Panc1 (cell line): Measurements from ENCODE around the gene DCAF4. TPM values are rescaled to one million over a fixed set of nuclear protein-coding genes. Genes with fewer than 3 reads are reported as not detected.

Experiments used
- ATAC-seq: fragments of 200-7000 bp; cut with Tn5 transposase; 2 replicates; pipeline ENCODE4 v1.9.1; 2020; ENCODE audit warnings: mild to moderate bottlenecking, moderate library complexity
- BruUV-seq: library from RNA; stranded (reverse); fragments of 400-500 nt; replicated peaks from 2 replicates; lab custom pipeline; 2021; lab: Mats Ljungman, UMichigan
- CTCF ChIA-PET: fragments of 300-600 bp; sonication (Branson Sonifier 250); formaldehyde crosslinking; loops from one replicate; lab custom pipeline; 2022; ENCODE audit warnings: antibody characterized with exemption; lab: Charles Lee
- POLR2A ChIA-PET: fragments of 300-600 bp; sonication (Branson Sonifier 250); formaldehyde crosslinking; loops from one replicate; lab custom pipeline; 2022; ENCODE audit warnings: antibody characterized with exemption; lab: Charles Lee
- DNase-seq: peaks from one replicate; pipeline ENCODE4 v3.0.0-alpha.2; 2010; ENCODE audit warnings: low read depth, low spot score
- H3K27ac ChIP-seq: 2 replicates; pipeline ENCODE4 v1.5.1; 2011; ENCODE audit warnings: mild to moderate bottlenecking, low read length, inconsistent platforms
- H3K27me3 ChIP-seq: fragments of 200-500 bp; sonication (Bioruptor generic); 2 replicates; pipeline ENCODE4 v1.6.0; 2014; ENCODE audit warnings: low read length, inconsistent platforms; ENCODE audit not compliant: control insufficient read depth, insufficient read depth
- H3K36me3 ChIP-seq: fragments of 200-500 bp; sonication (Bioruptor generic); 2 replicates; pipeline ENCODE4 v1.5.1; 2014; ENCODE audit warnings: inconsistent platforms, mild to moderate bottlenecking, low read length, moderate library complexity; ENCODE audit not compliant: control insufficient read depth, insufficient read depth
- H3K4me1 ChIP-seq: 2 replicates; pipeline ENCODE4 v1.5.1; 2011; ENCODE audit warnings: inconsistent platforms, mild to moderate bottlenecking, low read length, moderate library complexity; ENCODE audit not compliant: control insufficient read depth, insufficient read depth
- H3K4me3 ChIP-seq, 2 experiments: 2 replicates each; pipeline ENCODE4 v1.5.1; 2011 to 2012; ENCODE audit warnings: low read depth in 2 of 2, low read length in 2 of 2, mild to moderate bottlenecking in 2 of 2, inconsistent platforms in 1 of 2, moderate library complexity in 1 of 2
- H3K9me3 ChIP-seq: fragments of 200-500 bp; sonication (Bioruptor generic); 2 replicates; pipeline ENCODE4 v1.5.1; 2014; ENCODE audit warnings: low read depth, mild to moderate bottlenecking, inconsistent platforms, low read length, moderate library complexity; ENCODE audit not compliant: control insufficient read depth, insufficient read depth
- CTCF ChIP-seq: fragments of 450-650 bp; IDR thresholded peaks from 2 replicates; pipeline ENCODE4 v1.5.1; 2017; ENCODE audit warnings: mild to moderate bottlenecking
- POLR2AphosphoS5 ChIP-seq: IDR thresholded peaks from 2 replicates; pipeline ENCODE4 v1.6.1; 2012; ENCODE audit warnings: mild to moderate bottlenecking, low read depth, low read length, moderate library complexity
- REST ChIP-seq, 2 experiments: IDR thresholded peaks; 2 replicates each; pipeline ENCODE4 v1.6.1; 2011 to 2012; ENCODE audit warnings: low read depth in 2 of 2, control low read depth in 1 of 2, low read length in 1 of 2, mild to moderate bottlenecking in 1 of 2, moderate library complexity in 1 of 2; ENCODE audit not compliant: insufficient read depth in 1 of 2
- SIN3A ChIP-seq: IDR thresholded peaks from 2 replicates; pipeline ENCODE4 v1.6.1; 2012; ENCODE audit warnings: low read depth, mild to moderate bottlenecking, low read length, moderate library complexity, borderline replicate concordance; ENCODE audit not compliant: insufficient read depth
- TCF7L2 ChIP-seq: IDR thresholded peaks from 2 replicates; pipeline ENCODE4 v1.6.1; 2011; ENCODE audit warnings: mild to moderate bottlenecking, low read depth, low read length, inconsistent platforms
- in situ Hi-C: cut with HindIII; loops from 2 replicates; pipeline ENCODE4 v1.10.0; 2016; ENCODE audit warnings: low sequenced_read_pairs, low pct_unique_long_range_greater_than_20kb
- intact Hi-C: fragments of 100-400 bp; cut with micrococcal nuclease; formaldehyde crosslinking; loops from one replicate; pipeline ENCODE4 v1.10.0; 2022; ENCODE audit not compliant: unreplicated experiment
- total RNA-seq: library from RNA; stranded (reverse); gene quantifications from one replicate; pipeline ENCODE4 v1.2.1, GENCODE V29; 2021; ENCODE audit not compliant: unreplicated experiment

DCAF4 gene
- total RNA-seq, 1 experiment from 2014 or later: 18.2 TPM

- ChIA-PET CTCF (no interaction called here), POLR2A (no interaction called here)
- Histone ChIP-seq H3K27ac (no peak overlapping the region), H3K4me3 (no peak overlapping the region), H3K36me3 (no peaks in the 10 kb centered on the region), H3K27me3 (peaks cover 4% of the 10 kb centered on the region; the same call in 1 of the 2 replicates), H3K9me3 (no peaks in the 10 kb centered on the region), H3K4me1 (no peaks in the 10 kb centered on the region)
- intact Hi-C loops (no loop called here), in situ Hi-C loops (no loop called here)
- no peak for ATAC-seq
- TF ChIP-seq POLR2AphosphoS5: no peak
- TF ChIP-seq CTCF: no peak
- BruUV-seq: no TSS peak
- no peak for DNase-seq
Measured at GRCh38 chr14:72884386-72884785, 41.9 kb upstream of the DCAF4 start.

GRCh38 chr14:72887514-72887913, 38.8 kb upstream of the DCAF4 start:
- no peaks in the 10 kb centered on the region for H3K36me3 ChIP-seq
- H3K4me3 ChIP-seq: no peak overlapping the region
- H3K27me3 ChIP-seq: peaks cover 16% of the 10 kb centered on the region
- no peak overlapping the region for H3K27ac ChIP-seq
- H3K9me3 ChIP-seq: no peaks in the 10 kb centered on the region
- ChIA-PET POLR2A (interaction anchor here (0.7 kb wide), 1 partner anchor 221 kb away, joined by 3 read pairs; no protein-coding TSS in a partner anchor), CTCF (no interaction called here)
- intact Hi-C loops (no loop called here), in situ Hi-C loops (no loop called here)
- BruUV-seq: no TSS peak
- no peak for DNase-seq
- no peaks in the 10 kb centered on the region for H3K4me1 ChIP-seq
- ATAC-seq: no peak
- no peak for TF ChIP-seq TCF7L2
- TF ChIP-seq REST (IDR thresholded peaks at IDR 0.05; ENCODE audit: insufficient read depth in 1 of 2, low read depth in 2 of 2, low read length in 1 of 2): no peak
- no peak for TF ChIP-seq CTCF
- TF ChIP-seq SIN3A: no peak
- no peak for TF ChIP-seq POLR2AphosphoS5

GRCh38 chr14:72888192-72888591, 38.1 kb upstream of the DCAF4 start:
- Histone ChIP-seq H3K9me3 (no peaks in the 10 kb centered on the region), H3K4me3 (no peak overlapping the region), H3K4me1 (no peaks in the 10 kb centered on the region), H3K27me3 (peaks cover 16% of the 10 kb centered on the region), H3K27ac (no peak overlapping the region), H3K36me3 (no peaks in the 10 kb centered on the region)
- ChIA-PET CTCF (no interaction called here), POLR2A (no interaction called here)
- in situ Hi-C loops (no loop called here), intact Hi-C loops (no loop called here)
- ATAC-seq: no peak
- no peak for TF ChIP-seq REST (IDR thresholded peaks at IDR 0.05; ENCODE audit: insufficient read depth in 1 of 2, low read depth in 2 of 2, low read length in 1 of 2)
- TF ChIP-seq CTCF: no peak
- no peak for TF ChIP-seq TCF7L2
- TF ChIP-seq SIN3A: no peak
- no peak for TF ChIP-seq POLR2AphosphoS5
- BruUV-seq: no TSS peak
- DNase-seq: no peak
